Measurements from ENCODE around the gene AUTS2. TPM values are rescaled to one million over a fixed set of nuclear protein-coding genes. Genes with fewer than 3 reads are reported as not detected.

AUTS2 gene
- total RNA-seq, 3 donors from 2014 or later, result 31.2 to 67.6 (median 36.5) TPM

DNA sequence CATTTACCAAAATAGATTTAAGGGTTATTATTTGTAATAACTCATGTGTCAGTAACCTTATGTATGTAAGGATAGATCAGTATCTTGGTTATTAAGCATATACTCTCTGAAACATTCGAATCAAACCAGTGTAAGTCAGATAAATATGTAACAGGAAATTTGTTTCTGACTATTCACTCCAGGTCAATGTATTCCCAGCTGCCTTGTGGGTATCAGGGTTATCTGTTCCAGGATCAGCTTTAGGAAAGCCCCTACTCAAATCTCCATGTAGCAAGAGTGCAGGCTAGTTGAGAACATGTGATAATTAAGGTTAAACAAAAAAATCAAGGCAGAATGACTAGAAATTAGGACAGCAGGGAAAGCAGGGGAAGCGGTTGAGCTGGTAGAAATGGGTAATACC, 201.7 kb downstream of the AUTS2 start:
- Histone ChIP-seq H3K4me1 (ENCODE audit: low read depth) (no peaks in the 10 kb centered on the region), H3K4me3 (no peak overlapping the region), H3K36me3 (ENCODE audit: low read depth) (no peaks in the 10 kb centered on the region), H3K9me3 (no peaks in the 10 kb centered on the region)
- TF ChIP-seq, protein P1, sequence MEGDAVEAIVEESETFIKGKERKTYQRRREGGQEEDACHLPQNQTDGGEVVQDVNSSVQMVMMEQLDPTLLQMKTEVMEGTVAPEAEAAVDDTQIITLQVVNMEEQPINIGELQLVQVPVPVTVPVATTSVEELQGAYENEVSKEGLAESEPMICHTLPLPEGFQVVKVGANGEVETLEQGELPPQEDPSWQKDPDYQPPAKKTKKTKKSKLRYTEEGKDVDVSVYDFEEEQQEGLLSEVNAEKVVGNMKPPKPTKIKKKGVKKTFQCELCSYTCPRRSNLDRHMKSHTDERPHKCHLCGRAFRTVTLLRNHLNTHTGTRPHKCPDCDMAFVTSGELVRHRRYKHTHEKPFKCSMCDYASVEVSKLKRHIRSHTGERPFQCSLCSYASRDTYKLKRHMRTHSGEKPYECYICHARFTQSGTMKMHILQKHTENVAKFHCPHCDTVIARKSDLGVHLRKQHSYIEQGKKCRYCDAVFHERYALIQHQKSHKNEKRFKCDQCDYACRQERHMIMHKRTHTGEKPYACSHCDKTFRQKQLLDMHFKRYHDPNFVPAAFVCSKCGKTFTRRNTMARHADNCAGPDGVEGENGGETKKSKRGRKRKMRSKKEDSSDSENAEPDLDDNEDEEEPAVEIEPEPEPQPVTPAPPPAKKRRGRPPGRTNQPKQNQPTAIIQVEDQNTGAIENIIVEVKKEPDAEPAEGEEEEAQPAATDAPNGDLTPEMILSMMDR (IDR thresholded peaks at IDR 0.05), result no peak
- DNase-seq, result no peak
- no peak for ATAC-seq
- intact Hi-C loops (cut with DNase I, micrococcal nuclease), result no loop called here

DNA sequence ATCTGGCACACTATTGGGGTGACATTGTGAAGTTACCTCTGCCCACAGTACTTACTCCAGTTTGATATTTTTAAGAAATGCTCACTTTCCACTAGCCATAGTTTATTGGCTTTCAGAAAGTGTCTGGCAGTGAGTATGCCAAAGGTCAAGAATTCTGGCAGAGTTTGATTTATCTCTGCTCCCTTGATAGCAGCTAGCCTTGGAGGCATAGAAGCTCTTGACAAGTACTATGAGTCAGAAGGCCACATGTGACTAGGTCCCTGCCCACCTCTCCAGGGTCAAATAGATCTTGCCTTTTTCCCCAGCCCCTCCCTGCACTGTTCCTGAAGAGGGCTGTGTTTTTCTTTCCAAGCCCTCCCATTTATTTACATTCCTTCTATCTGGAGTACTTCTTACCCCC, 202.2 kb downstream of the AUTS2 start:
- ATAC-seq (no peak), DNase-seq (no peak)
- Histone ChIP-seq H3K36me3 (ENCODE audit: low read depth) (no peaks in the 10 kb centered on the region), H3K4me3 (no peak overlapping the region), H3K4me1 (ENCODE audit: low read depth) (no peaks in the 10 kb centered on the region), H3K9me3 (no peaks in the 10 kb centered on the region)
- intact Hi-C loops (cut with DNase I, micrococcal nuclease), result no loop called here
- TF ChIP-seq, protein P1 (IDR thresholded peaks at IDR 0.05), result no peak

DNA sequence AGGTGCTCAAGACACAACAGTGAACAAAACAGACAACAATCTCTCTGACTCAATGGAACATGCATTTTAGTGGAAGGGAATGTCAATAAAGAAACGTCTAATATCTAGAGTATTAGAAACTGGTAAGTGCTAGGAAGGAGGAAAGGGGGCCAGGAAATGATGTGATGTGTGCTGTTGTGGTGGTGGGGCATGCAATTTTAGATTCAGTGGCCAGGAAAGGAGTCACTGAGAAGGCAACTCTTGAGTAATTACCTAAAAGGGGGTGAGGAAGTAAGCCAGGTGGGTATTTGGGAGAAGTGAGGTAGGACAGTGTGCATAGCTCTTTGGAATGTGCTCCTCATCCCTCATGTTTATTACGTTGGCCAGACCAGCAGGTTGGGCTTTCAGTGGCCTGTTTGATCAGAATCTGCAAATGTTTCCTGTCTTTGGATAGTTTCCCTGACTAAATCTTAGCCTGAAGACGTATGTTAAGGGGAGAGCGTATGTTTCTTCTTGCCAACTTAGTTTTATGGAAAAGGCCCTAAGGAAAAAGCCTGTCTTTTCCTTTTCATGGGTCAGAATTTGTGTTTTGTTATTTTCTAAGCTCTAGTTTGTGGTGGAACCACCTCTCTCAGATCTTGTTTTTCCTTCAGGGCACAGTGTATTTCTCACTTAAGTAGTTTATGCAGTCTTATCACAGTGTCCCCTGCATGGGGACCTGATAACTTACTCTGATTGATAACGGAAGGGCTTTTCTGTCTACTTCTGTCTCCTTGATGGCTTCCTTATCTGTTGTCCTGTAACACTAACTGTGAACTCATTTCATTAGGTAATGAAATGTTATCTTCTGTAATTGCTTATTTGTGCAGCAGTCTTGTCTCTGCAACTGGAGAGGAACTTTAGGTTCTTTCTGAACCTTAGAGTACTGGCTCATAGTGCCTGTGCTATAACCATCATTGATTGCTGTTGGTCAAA, 203.7 kb downstream of the AUTS2 start:
- Histone ChIP-seq H3K4me3 (no peak overlapping the region), H3K36me3 (ENCODE audit: low read depth) (no peaks in the 10 kb centered on the region), H3K9me3 (no peaks in the 10 kb centered on the region), H3K4me1 (ENCODE audit: low read depth) (no peaks in the 10 kb centered on the region)
- ATAC-seq (no peak), DNase-seq (no peak)
- intact Hi-C loops (cut with DNase I, micrococcal nuclease), result no loop called here
- TF ChIP-seq, protein P1 (IDR thresholded peaks at IDR 0.05), result no peak

DNA sequence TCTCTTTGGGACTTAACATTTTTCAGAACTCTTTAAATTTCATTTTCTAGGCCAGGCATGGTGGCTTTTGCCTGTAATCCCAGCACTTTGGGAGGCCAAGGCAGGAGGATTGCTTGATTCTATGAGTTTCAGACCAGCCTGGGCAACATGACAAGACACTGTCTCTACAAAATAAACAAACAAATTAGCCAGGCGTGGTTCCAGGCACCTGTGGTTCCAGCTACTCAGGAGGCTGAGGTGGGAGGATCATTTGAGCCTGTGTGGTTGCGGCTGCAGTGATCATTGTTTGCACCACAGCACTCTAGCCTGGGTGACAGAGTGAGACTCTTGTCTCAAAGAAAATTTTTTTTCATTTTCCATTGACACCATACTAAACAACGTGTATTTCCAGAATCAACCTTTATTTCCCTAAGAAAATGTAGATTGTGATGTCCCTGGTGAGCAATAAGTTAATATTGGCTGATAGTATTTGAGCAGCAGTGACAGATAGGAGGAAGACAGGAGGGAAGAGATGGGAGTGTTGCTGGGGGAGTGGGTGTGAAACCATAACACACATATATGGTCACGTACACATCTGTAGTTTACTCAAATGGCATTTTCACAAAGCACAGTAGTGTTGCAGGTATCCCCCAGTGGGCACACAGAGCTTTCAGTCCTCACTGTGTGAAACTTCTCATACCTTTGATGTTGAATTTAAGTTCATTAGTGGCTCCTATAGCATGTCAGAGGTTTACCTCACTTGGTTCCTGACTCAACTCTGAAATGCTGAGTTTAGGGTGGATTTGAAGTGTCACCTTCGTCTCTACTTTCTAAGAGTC, 205.6 kb downstream of the AUTS2 start:
- Histone ChIP-seq H3K9me3 (no peaks in the 10 kb centered on the region), H3K36me3 (ENCODE audit: low read depth) (no peaks in the 10 kb centered on the region), H3K4me3 (no peak overlapping the region), H3K4me1 (ENCODE audit: low read depth) (no peaks in the 10 kb centered on the region)
- ATAC-seq (no peak), DNase-seq (no peak)
- TF ChIP-seq, protein P1 (IDR thresholded peaks at IDR 0.05), result no peak
- intact Hi-C loops (cut with DNase I, micrococcal nuclease), result no loop called here

DNA sequence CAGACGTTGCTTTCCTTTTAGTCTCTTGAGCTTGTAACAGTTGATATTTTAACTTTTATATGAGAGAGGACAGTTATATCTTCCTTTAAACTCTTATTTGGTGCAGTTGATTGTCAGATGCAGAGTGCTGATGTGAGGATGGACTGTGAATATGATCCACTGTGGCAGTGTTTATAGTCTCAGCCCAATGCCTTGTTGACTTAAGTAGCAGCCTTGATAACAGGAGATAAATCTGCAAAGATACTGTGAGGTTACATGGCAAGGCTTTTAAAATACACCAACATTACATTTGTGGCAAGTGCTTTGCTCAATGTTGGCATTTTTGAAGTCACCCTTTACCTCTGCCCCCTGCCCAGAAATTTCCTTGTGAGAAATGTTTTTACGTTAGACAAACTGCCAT, 206.7 kb downstream of the AUTS2 start:
- TF ChIP-seq, protein P1 (IDR thresholded peaks at IDR 0.05), result no peak
- no peak overlapping the region for H3K4me3 ChIP-seq
- ATAC-seq (no peak), DNase-seq (no peak)
- H3K9me3 ChIP-seq, result no peaks in the 10 kb centered on the region
- intact Hi-C loops (cut with DNase I, micrococcal nuclease), result no loop called here
- no peaks in the 10 kb centered on the region for H3K36me3 ChIP-seq (ENCODE audit: low read depth)
- no peaks in the 10 kb centered on the region for H3K4me1 ChIP-seq (ENCODE audit: low read depth)
